ENCODE data around the gene ATG2B. TPM values are rescaled to one million over a fixed set of nuclear protein-coding genes. Genes with fewer than 3 reads are reported as not detected.

Gene ATG2B
- total RNA-seq, 2 experiments from 2014 or later = 15.7 to 23.7 TPM

DNA sequence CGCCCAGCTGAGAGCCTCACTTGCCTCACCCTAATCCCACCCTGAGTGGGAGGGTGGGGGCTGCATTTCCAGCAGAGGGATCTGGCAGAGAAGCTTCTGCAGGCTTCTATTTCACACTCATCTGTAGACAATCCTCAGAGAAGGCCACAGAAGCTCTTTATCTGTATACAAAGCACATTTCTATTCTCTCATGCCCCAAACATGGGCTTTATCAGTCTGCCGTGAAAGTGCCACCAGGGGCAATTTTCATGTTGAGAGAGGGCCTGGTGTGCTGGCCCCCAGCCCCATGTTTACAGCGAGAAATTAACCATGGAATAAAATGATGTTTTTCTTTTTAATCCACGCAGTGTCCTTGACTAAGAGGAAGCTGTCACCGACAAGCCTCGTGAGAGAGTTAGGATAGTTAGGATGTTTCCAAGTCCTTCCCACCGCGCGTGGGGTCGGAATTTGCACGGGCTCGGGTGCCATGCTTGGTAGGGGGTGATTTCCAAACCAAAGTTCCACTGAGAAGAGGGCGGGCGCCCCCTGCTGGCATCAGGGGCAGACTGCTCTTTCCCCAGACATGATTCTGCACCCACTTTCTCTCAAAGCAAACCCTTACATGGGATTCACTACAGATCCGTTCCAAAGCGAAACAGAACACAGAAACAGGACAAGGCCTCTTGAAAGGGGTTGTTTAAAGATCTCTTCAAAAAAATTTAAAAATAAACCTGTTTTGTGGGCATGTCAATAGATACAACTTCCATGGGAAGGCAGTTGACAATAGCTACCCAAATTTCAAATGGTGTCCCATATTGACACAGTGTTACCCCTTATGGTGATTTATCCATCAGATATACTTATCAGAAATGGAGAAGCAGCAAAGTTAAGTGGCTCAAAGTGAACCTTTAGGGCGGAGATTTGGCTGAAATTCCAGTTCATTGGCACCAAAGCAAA lies 87.7 kb downstream of the ATG2B start:
- Histone ChIP-seq H3K4me3 (ENCODE audit: low read depth, low read length, poor library complexity, severe bottlenecking) (no peak overlapping the region), H3K4me1 (ENCODE audit: insufficient read depth, low read length, poor library complexity, severe bottlenecking) (no peaks in the 10 kb centered on the region), H3K4me2 (ENCODE audit: low read length) (no peak overlapping the region), H3K36me3 (ENCODE audit: insufficient read depth, low read length) (no peaks in the 10 kb centered on the region), H3K9me2 (ENCODE audit: insufficient read depth, low read length) (no peaks in the 10 kb centered on the region), H2AFZ (ENCODE audit: low read length) (no peak overlapping the region), H3K79me2 (ENCODE audit: insufficient read depth, low read depth, low read length) (no peaks in the 10 kb centered on the region), H3K27ac (ENCODE audit: low read depth, low read length, poor library complexity, severe bottlenecking) (no peak overlapping the region), H3K9me3 (ENCODE audit: low read length) (peaks cover 6% of the 10 kb centered on the region; the same call in 1 of the 2 replicates), H4K20me1 (ENCODE audit: insufficient read depth, low read length) (no peaks in the 10 kb centered on the region)
- BruUV-seq (replicated peaks) = no TSS peak
- TF ChIP-seq EZH2phosphoT487 (IDR thresholded peaks at IDR 0.05; ENCODE audit: borderline replicate concordance, low read depth, low read length) = no peak
- TF ChIP-seq, protein P1, sequence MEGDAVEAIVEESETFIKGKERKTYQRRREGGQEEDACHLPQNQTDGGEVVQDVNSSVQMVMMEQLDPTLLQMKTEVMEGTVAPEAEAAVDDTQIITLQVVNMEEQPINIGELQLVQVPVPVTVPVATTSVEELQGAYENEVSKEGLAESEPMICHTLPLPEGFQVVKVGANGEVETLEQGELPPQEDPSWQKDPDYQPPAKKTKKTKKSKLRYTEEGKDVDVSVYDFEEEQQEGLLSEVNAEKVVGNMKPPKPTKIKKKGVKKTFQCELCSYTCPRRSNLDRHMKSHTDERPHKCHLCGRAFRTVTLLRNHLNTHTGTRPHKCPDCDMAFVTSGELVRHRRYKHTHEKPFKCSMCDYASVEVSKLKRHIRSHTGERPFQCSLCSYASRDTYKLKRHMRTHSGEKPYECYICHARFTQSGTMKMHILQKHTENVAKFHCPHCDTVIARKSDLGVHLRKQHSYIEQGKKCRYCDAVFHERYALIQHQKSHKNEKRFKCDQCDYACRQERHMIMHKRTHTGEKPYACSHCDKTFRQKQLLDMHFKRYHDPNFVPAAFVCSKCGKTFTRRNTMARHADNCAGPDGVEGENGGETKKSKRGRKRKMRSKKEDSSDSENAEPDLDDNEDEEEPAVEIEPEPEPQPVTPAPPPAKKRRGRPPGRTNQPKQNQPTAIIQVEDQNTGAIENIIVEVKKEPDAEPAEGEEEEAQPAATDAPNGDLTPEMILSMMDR (conservative IDR thresholded peaks at IDR 0.05; ENCODE audit: low read length) = peak; percentile 95
- ChIA-PET CTCF (ENCODE audit: unreplicated experiment) (interaction anchor here (0.6 to 0.9 kb wide), 2 partner anchors 70 to 175 kb away, joined by 3 read pairs; no protein-coding TSS in a partner anchor), POLR2A (no interaction called here)
- peak; percentile 61 for DNase-seq (ENCODE audit: low spot score)
- intact Hi-C loops (cut with micrococcal nuclease; ENCODE audit: unreplicated experiment) = loop anchor here (1.0 to 10.0 kb wide), 4 partner anchors 175 to 711 kb away; no protein-coding TSS in a partner anchor

DNA sequence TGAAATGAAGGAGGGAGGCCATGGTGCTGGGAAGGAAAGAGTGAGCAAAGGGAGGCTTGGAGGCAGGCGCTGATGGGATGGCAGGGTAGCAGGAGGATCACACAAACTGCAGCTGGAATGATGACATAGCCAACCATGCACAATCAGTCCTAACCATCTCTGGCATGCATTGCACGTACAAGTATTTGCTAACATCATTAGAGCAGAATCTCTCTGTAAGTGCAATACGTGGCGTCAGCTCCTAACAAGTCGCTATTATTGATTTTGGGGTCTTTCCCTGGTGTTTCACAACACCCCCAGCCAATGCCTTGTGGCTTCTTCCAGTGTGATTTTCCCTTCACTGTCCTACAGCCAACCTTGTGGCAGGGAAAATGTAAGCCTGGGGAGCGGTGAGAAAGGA lies 88.6 kb downstream of the ATG2B start:
- no peak for DNase-seq (ENCODE audit: low spot score)
- intact Hi-C loops (cut with micrococcal nuclease; ENCODE audit: unreplicated experiment) = loop anchor here (10.0 kb wide), 1 partner anchor 710 kb away; no protein-coding TSS in a partner anchor
- Histone ChIP-seq H4K20me1 (ENCODE audit: insufficient read depth, low read length) (no peaks in the 10 kb centered on the region), H3K9me3 (ENCODE audit: low read length) (peaks cover 6% of the 10 kb centered on the region; the same call in 1 of the 2 replicates), H3K4me2 (ENCODE audit: low read length) (no peak overlapping the region), H2AFZ (ENCODE audit: low read length) (no peak overlapping the region), H3K9me2 (ENCODE audit: insufficient read depth, low read length) (no peaks in the 10 kb centered on the region), H3K79me2 (ENCODE audit: insufficient read depth, low read depth, low read length) (no peaks in the 10 kb centered on the region), H3K27ac (ENCODE audit: low read depth, low read length, poor library complexity, severe bottlenecking) (no peak overlapping the region), H3K4me3 (ENCODE audit: low read depth, low read length, poor library complexity, severe bottlenecking) (no peak overlapping the region), H3K36me3 (ENCODE audit: insufficient read depth, low read length) (no peaks in the 10 kb centered on the region), H3K4me1 (ENCODE audit: insufficient read depth, low read length, poor library complexity, severe bottlenecking) (no peaks in the 10 kb centered on the region)
- ChIA-PET POLR2A (interaction anchor here (0.6 kb wide), 1 partner anchor 108 kb away, joined by 4 read pairs; no protein-coding TSS in a partner anchor), CTCF (ENCODE audit: unreplicated experiment) (interaction anchor here (0.6 kb wide), 1 partner anchor 176 kb away, joined by 3 read pairs; no protein-coding TSS in a partner anchor)
- TF ChIP-seq, protein P1 (conservative IDR thresholded peaks at IDR 0.05; ENCODE audit: low read length) = no peak
- no TSS peak for BruUV-seq (replicated peaks)

Measured in OCI-LY7 (cell line).